GM12872 (cell line): ENCODE data around the gene ABCD2.

Source experiments
- CTCF ChIP-seq: IDR thresholded peaks from 3 replicates; pipeline ENCODE4 v1.5.1; 2011; ENCODE audit warnings: low read depth, mild to moderate bottlenecking, low read length, moderate library complexity; ENCODE audit not compliant: insufficient read depth

ABCD2 gene

DNA sequence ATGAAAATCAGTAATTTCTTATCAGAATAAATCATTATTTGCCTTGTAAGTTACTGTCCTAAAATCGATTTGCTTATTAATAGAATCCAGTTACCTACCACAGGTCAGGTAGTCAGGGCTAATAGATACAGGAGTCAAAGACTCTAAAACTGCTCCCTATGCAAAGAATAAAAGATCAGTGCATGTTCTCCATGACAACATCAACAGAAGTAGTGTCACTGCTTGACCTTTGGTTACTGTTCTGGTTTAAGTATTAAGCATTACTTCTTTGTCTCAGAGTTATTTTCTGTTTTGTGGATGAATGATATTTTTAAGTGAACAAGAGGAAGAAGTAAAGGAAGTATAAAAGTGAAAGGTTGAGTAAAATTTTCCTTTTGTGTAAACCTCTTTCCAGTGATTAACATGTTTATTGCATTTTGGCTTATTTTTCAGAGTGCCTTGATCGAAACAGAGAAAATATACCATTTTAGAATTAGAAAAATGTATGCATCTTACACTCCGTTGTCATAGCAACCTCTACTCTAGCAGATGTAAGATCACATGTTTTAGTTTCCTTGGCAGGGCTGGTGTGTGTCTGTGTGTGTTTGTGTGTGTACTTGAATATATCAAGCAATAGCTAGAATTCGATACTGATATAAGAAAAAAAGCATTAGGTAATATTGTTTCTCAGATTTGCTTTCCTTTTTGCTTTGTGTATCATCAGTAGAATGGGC, 44.7 kb downstream of the ABCD2 start:
- TF ChIP-seq CTCF: no peak

- no peak for TF ChIP-seq CTCF
Measured at GRCh38 chr12:39574378-39574777, 45.2 kb downstream of the ABCD2 start.

DNA sequence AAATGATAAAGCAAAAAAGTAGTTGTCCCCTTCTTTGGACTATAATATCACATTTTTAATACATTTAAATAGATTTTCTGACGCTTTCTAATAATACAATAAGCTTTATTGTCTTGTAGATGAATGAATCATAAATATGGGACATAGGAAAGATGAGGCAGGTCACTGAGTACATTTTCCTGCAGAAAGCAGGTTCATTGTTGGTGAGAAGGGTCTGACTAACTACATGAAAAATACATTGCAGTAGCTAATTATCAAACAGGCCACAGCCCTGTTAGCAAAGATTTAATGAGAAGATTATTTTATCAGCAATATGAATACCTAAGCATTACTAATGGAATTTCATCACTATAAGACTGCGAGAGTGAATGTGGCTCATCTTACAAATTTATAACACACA, 45.6 kb downstream of the ABCD2 start:
- no peak for TF ChIP-seq CTCF

GRCh38 chr12:39572551-39572950, 47.1 kb downstream of the ABCD2 start:
- TF ChIP-seq CTCF: no peak

GRCh38 chr12:39571351-39571750, 48.3 kb downstream of the ABCD2 start:
- no peak for TF ChIP-seq CTCF

DNA sequence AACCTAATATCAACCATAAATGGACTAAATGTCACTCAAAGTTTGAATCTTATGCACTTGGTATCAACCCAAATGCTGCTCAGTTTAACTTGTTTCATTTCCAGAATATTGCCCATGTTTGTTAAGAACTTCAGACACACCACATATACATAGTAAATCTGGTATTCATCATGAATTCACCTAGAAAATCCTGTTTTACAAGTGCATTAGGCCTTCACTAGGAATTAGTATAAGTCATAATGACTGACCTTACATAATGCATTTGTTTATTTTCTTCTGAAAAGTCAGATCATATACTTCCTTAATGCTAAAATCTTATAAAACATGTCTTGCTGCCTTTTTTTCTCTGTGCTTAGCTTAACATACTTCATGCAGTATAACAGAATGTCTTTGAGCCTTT, 66.1 kb downstream of the ABCD2 start:
- no peak for TF ChIP-seq CTCF

- no peak for TF ChIP-seq CTCF
Measured at GRCh38 chr12:39541471-39541870, 78.1 kb downstream of the ABCD2 start.
